HG03064 (cell line): ENCODE measurements around the gene PHACTR4.
"Not testable (repeated sequence)": the region's sequence is repeated elsewhere in the genome, so short reads cannot be mapped to it uniquely, and the experiment has no call there.

Source experiments
- ATAC-seq: cut with Tn5 transposase; IDR thresholded peaks from one replicate; pipeline ENCODE4 v1.9.1; 2021; ENCODE audit warnings: low read depth; ENCODE audit not compliant: unreplicated experiment

PHACTR4 gene

GRCh38 chr1:28369371-28370238, at the start of gene PHACTR4:
Gene PHACTR4 (plus strand): TSS chr1:28369740. CDS start chr1:28407448, 37,708 bp downstream.
- peak; percentile 84 for ATAC-seq

DNA sequence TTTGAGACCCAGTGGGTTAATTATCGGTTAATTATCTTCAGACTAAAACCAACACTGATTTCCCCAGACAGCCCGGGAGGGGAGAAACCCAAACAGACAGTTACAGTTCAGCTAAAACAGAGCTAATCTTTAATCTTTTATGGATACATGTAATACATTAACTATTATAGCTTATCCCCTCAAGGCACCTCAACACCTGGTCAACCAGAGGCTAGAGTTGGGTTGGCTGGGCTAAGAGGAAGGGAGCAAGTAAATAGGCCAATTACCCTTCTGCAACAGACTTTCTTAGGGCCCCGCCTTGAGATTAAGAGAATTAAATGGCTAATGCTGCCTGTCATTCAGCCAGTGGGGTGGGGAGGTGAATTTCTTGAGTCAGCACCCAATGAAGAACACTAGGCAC, 47.3 kb upstream of the PHACTR4 start:
- ATAC-seq, result no peak

- no peak for ATAC-seq
Observed at GRCh38 chr1:28323720-28324119, 45.8 kb upstream of the PHACTR4 start.

GRCh38 chr1:28326515-28326914, 43.0 kb upstream of the PHACTR4 start:
- no peak for ATAC-seq

- ATAC-seq, result no peak
Observed at GRCh38 chr1:28326984-28327383, 42.6 kb upstream of the PHACTR4 start.

GRCh38 chr1:28327431-28327830, 42.1 kb upstream of the PHACTR4 start:
- not testable (repeated sequence) for ATAC-seq

- no peak for ATAC-seq
Observed at GRCh38 chr1:28328228-28328648, 41.3 kb upstream of the PHACTR4 start.

- ATAC-seq, result no peak
Observed at GRCh38 chr1:28329395-28330153, 40.0 kb upstream of the PHACTR4 start.

- no peak for ATAC-seq
Observed at GRCh38 chr1:28338897-28339296, 30.6 kb upstream of the PHACTR4 start.

DNA sequence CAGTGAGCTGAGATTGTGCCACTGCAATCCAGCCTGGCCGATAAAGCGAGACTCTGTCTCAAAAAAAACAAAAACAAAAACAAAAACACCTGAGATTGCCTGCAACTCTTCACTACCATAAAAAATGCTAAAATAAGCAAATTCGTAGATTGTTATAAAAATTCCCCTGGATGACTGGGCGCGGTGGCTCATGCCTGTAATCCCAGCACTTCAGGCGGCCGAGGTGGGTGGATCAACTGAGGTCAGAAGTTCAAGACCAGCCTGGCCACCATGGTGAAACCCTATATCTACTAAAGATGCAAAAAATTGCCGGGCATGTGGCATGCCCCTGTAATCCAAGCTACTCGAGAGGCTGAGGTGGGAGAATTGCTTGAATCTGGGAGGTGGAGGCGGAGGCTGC, 30.0 kb upstream of the PHACTR4 start:
- no peak for ATAC-seq

DNA sequence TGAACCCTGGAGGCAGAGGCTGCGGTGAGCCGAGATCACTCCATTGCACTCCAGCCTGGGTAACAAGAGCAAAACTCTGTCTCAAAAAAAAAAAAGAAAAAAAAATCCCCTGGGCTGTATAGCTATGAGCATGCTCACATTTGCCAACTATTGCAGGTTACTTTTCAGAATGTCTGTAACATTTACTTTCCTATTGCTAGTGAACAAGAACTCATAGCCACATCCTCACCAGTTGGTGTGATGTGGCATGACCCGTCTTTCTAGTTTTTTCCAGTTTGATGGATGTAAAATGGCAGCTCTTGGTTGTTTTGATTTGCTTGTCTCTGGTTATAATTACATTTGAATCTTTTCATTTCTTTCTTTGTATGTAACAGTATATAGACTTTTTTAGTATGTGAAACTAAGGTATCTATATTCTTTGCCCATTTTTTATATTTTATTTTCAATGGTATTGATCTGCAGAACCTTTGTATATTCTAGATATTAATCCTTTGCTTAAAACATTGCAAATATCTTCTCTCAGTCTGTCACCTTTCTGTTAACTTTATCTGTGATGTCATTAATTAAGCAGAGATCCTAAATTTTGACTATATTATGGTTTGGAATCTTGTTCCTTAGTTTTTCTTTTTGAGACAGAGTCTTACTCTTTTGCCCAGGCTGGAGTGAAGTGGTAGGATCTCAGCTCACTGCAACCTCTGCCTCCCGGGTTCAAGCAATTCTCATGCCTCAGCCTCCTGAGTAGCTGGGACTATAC, 29.1 kb upstream of the PHACTR4 start:
- ATAC-seq, result no peak

GRCh38 chr1:28341591-28341990, 27.9 kb upstream of the PHACTR4 start:
- ATAC-seq, result no peak

- no peak for ATAC-seq
Observed at GRCh38 chr1:28343405-28343804, 26.1 kb upstream of the PHACTR4 start.

DNA sequence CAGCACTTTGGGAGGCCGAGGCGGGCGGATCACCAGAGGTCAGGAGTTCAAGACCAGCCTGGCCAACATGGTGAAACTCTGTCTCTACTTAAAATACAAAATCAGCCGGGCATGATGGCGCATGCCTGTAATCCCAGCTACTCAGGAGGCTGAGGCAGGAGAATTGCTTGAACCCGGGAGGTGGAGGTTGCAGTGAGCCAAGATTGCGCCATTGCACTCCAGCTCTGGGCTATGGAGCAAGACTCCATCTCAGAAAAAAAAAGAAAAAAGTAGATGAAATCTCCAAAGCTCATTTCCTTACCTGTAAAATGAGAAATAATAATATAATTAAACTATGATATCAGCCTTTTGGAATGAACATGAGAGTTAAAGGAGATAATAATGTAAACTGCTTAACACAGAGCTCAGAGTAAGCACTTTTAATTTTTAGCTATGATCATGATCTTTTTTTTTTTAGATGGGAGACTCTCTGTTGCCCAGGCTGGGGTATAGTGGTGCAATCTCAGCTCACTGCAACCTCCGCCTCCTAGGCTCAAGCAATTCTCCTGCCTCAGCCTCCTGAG, 16.2 kb upstream of the PHACTR4 start:
- not testable (repeated sequence) for ATAC-seq

- ATAC-seq, result no peak
Observed at GRCh38 chr1:28354121-28354520, 15.4 kb upstream of the PHACTR4 start.

- no peak for ATAC-seq
Observed at GRCh38 chr1:28358716-28359115, 10.8 kb upstream of the PHACTR4 start.

DNA sequence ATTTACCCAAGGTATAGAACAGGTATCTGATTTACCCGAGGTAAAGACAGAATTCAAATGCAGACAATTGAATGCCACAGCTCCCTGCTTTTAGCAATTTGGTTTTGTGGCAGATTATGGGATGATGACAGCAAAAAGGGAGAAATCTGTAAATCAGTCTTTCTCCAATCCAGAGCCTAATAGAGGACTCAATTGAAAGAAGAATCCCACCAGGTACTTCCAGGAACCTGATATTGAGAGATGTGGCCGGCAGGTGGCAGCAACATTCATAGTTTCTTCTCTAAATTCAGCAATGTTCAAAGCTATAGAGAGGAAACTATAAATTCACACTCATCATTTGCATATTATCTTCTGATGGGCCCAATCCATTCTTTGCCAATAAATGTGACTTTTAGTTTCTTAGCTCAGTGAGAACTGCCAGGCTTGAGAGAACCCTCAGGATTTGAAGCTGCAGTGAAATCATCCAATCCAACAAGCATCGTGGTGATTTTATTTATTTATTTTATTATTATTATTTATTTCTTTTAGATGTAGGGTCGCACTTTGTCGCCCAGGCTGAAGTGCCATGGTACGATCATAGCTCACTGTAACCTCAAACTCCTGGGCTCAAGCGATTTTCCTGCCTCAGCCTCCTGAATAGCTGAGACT, 9.8 kb upstream of the PHACTR4 start:
- no peak for ATAC-seq

GRCh38 chr1:28364888-28365287, 4.7 kb upstream of the PHACTR4 start:
- no peak for ATAC-seq

DNA sequence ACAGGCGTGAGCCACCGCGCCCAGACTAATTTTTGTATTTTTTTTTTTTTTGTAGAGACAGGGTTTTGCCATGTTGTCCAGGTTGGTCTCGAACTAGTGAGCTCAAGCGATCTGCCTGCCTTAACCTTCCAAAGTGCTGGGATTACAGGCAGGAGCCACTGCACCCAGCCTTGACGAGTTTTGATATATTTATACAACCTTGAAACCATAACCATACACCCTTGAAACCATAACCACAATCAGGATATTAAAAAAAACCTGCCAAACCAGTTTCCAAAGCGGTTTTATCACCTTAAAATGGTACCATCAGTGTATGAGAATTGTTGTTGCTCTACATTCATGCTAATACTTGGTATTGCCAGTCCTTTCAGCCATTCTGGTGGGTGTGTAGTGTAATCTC, 3.7 kb upstream of the PHACTR4 start:
- ATAC-seq, result no peak

- ATAC-seq, result not testable (repeated sequence)
Observed at GRCh38 chr1:28368608-28369007, 932 bp upstream of the PHACTR4 start.
